ENCODE data around the gene NT5M.

GRCh38 chr17:17320188-17320910 lies 17.2 kb downstream of the NT5M start:
- TF ChIP-seq, protein P1, sequence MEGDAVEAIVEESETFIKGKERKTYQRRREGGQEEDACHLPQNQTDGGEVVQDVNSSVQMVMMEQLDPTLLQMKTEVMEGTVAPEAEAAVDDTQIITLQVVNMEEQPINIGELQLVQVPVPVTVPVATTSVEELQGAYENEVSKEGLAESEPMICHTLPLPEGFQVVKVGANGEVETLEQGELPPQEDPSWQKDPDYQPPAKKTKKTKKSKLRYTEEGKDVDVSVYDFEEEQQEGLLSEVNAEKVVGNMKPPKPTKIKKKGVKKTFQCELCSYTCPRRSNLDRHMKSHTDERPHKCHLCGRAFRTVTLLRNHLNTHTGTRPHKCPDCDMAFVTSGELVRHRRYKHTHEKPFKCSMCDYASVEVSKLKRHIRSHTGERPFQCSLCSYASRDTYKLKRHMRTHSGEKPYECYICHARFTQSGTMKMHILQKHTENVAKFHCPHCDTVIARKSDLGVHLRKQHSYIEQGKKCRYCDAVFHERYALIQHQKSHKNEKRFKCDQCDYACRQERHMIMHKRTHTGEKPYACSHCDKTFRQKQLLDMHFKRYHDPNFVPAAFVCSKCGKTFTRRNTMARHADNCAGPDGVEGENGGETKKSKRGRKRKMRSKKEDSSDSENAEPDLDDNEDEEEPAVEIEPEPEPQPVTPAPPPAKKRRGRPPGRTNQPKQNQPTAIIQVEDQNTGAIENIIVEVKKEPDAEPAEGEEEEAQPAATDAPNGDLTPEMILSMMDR (IDR thresholded peaks at IDR 0.05; ENCODE audit: insufficient read depth, low read length, poor library complexity, severe bottlenecking), result no peak
- no peak for TF ChIP-seq EZH2phosphoT487 (conservative IDR thresholded peaks at IDR 0.05; ENCODE audit: low read length)
